GM12878 (cell line): ENCODE measurements around the gene HK1. TPM values are rescaled to one million over a fixed set of nuclear protein-coding genes. Genes with fewer than 3 reads are reported as not detected.
A peak's percentile ranks its signal among the peaks of the same experiment; 100 is the strongest.
"Not testable (repeated sequence)": the region's sequence is repeated elsewhere in the genome, so short reads cannot be mapped to it uniquely, and the experiment has no call there.

Source experiments
- ATAC-seq: fragments of 200-7000 bp; cut with Tn5 transposase; 3 replicates; pipeline ENCODE4 v1.9.1; 2020; ENCODE audit warnings: mild to moderate bottlenecking, moderate library complexity
- BruUV-seq: library from RNA; stranded (reverse); fragments of 400-500 nt; replicated peaks from 2 replicates; lab custom pipeline; 2021; lab: Mats Ljungman, UMichigan
- CTCF ChIA-PET: fragments of 300-600 bp; sonication (Branson Sonifier 250); formaldehyde crosslinking; extraction: SDS; loops from one replicate; lab custom pipeline; 2021; ENCODE audit warnings: inconsistent platforms; lab: Yijun Ruan, JAX
- POLR2A ChIA-PET: fragments of 350-600 bp; formaldehyde crosslinking; extraction: SDS; loops from one replicate; lab custom pipeline; 2021; ENCODE audit warnings: inconsistent platforms; lab: Charles Lee
- RAD21 ChIA-PET: fragments of 300-600 bp; sonication (Branson Sonifier 250); formaldehyde crosslinking; loops from one replicate; lab custom pipeline; 2023; ENCODE audit warnings: antibody characterized with exemption; ENCODE audit not compliant: unreplicated experiment; lab: Charles Lee
- SMC1A ChIA-PET: fragments of 300-600 bp; sonication (Branson Sonifier 250); formaldehyde crosslinking; loops from one replicate; lab custom pipeline; 2023; ENCODE audit not compliant: unreplicated experiment, uncharacterized antibody; lab: Charles Lee
- DNase-seq: peaks from one replicate; pipeline ENCODE4 v3.0.0-alpha.2; 2011; ENCODE audit warnings: low read depth, low spot score
- FAIRE-seq: peaks from 3 replicates; lab custom pipeline; 2011; peaks lifted over from hg19 to GRCh38; lab: Jason Lieb, UNC
- H2AFZ ChIP-seq: 2 replicates; pipeline ENCODE4 v1.6.0; 2011; ENCODE audit warnings: low read depth, low read length, control low read depth; ENCODE audit not compliant: control insufficient read depth
- H3K27ac ChIP-seq: 2 replicates; pipeline ENCODE4 v1.5.1; 2011; ENCODE audit warnings: control low read depth; ENCODE audit not compliant: control insufficient read depth, insufficient read depth
- H3K27me3 ChIP-seq, 2 experiments: replicated peaks in 1 of 2; 2 replicates each; pipeline versions ENCODE4 v1.6.0 to v1.6.1; 2011; ENCODE audit warnings: low read length in 1 of 2; ENCODE audit not compliant: control insufficient read depth in 2 of 2, insufficient read depth in 2 of 2
- H3K36me3 ChIP-seq, 2 experiments: 2 replicates each; pipeline ENCODE4 v1.5.1; 2011; ENCODE audit warnings: low read length in 1 of 2; ENCODE audit not compliant: control insufficient read depth in 2 of 2, insufficient read depth in 2 of 2
- H3K4me1 ChIP-seq: 2 replicates; pipeline ENCODE4 v1.6.1; 2011; ENCODE audit warnings: mild to moderate bottlenecking, low read length, moderate library complexity, mixed read lengths; ENCODE audit not compliant: control insufficient read depth, insufficient read depth
- H3K4me2 ChIP-seq: 2 replicates; pipeline ENCODE4 v1.6.0; 2011; ENCODE audit warnings: control low read depth; ENCODE audit not compliant: control insufficient read depth, insufficient read depth
- H3K4me3 ChIP-seq: fragments of 200-600 bp; sonication (generic); 2 replicates; pipeline ENCODE4 v1.5.1; 2016
- H3K79me2 ChIP-seq: 2 replicates; pipeline ENCODE4 v1.6.0; 2011; ENCODE audit warnings: low read length; ENCODE audit not compliant: control insufficient read depth, insufficient read depth
- H3K9ac ChIP-seq: 2 replicates; pipeline ENCODE4 v1.8.0; 2011; ENCODE audit warnings: low read length, control low read depth, mixed read lengths; ENCODE audit not compliant: control insufficient read depth, insufficient read depth
- H3K9me3 ChIP-seq: replicated peaks from 3 replicates; pipeline ENCODE4 v1.5.1; 2011; ENCODE audit warnings: mild to moderate bottlenecking, low read length; ENCODE audit not compliant: control insufficient read depth, insufficient read depth
- H4K20me1 ChIP-seq: 2 replicates; pipeline ENCODE4 v1.6.0; 2011; ENCODE audit not compliant: control insufficient read depth, insufficient read depth
- WGBS: methylation state at CpG from one replicate; pipeline ENCODE4 v1.1.6; 2016; ENCODE audit warnings: low lambda C conversion rate; ENCODE audit not compliant: insufficient replicate concordance, insufficient coverage; ENCODE audit errors: missing lambda C conversion rate; 5-methylcytosine and 5-hydroxymethylcytosine counted together
- in situ Hi-C: fragments of 300-500 bp; cut with MboI; formaldehyde crosslinking; loops from 9 replicates; pipeline ENCODE4 v1.14.3; 2018; ENCODE audit warnings: mixed read lengths
- intact Hi-C: fragments of 100-400 bp; cut with micrococcal nuclease; formaldehyde crosslinking; loops from one replicate; pipeline ENCODE4 v1.14.2; 2022; ENCODE audit not compliant: unreplicated experiment
- polyA plus RNA-seq, 11 experiments: library from polyadenylated mRNA; depleted of rRNA in 4 of 11; unstranded in 6 of 11; stranded (reverse) in 5 of 11; fragments of >200 nt; fragmentation: Nextera tagmentation in 4 of 11; fragmentation: Illumina TruSeq in 1 of 11; extraction: Ambion mirVana in 4 of 11; extraction: Trizol in 1 of 11; gene quantifications; 1 replicate in 1 of 11; 2 replicates in 10 of 11; pipeline versions ENCODE4 v1.2.1 to v1.2.3, GENCODE V29; 2011 to 2016; ENCODE audit warnings: inconsistent platforms in 2 of 11, missing spikeins in 2 of 11, low read depth in 1 of 11
- total RNA-seq, 4 experiments: library from RNA; depleted of rRNA in 3 of 4; stranded (reverse); fragments of >200 nt in 3 of 4; fragmentation: Illumina TruSeq in 1 of 4; extraction: Trizol in 1 of 4; gene quantifications; 2 replicates each; pipeline versions ENCODE4 v1.2.1 to v1.2.3, GENCODE V29; 2013 to 2021
- TF ChIP-seq, protein P1 (sequence below): fragments of 450-650 bp; IDR thresholded peaks from 2 replicates; pipeline ENCODE4 v1.6.1; 2017; ENCODE audit warnings: low read depth, mild to moderate bottlenecking, moderate library complexity
- TF ChIP-seq, protein P2 (sequence below): IDR thresholded peaks from 2 replicates; pipeline ENCODE4 v1.6.1; 2012; ENCODE audit warnings: low read depth, low read length, improper control_type of control experiment

Gene HK1
- total and polyA plus RNA-seq, 10 of the 15 experiments (the other 5 are each of a cell fraction or from before 2014, with no cell fraction given), result 3.4 to 77.3 (median 46.6) TPM

DNA sequence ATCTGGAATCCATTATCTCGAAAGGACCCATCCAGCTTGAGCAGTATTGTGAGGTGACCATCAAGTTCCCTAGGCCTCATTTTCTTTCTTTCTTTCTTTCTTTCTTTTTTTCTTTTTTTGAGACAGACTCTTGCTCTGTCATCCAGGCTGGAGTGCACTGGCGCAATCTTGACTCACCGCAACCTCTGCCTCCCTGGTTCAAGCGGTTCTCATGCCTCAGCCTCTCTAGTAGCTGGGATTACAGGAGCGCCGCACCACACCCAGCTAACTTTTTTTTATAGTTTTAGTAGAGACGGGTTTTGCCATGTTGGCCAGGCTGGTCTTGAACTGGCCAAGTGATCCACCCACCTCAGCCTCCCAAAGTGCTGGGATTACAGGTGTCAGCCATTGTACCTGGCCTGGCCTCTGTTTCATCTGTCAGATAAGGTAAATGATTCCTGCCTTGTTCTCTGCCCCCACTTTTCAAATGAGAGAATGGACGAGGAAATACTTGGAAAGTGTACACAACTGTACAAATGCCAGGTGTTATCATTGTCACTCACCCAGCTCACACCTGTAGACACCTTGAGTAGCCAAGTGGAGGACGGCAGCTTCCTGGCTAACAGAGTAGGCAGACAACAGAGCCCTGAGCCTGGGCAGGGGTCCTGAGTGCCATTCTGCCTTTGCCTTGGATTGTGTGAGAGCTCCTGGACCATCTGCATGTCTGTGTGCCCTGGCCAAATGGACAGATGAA lies 54.1 kb downstream of the HK1 start (continued):
- TF ChIP-seq, protein P1, sequence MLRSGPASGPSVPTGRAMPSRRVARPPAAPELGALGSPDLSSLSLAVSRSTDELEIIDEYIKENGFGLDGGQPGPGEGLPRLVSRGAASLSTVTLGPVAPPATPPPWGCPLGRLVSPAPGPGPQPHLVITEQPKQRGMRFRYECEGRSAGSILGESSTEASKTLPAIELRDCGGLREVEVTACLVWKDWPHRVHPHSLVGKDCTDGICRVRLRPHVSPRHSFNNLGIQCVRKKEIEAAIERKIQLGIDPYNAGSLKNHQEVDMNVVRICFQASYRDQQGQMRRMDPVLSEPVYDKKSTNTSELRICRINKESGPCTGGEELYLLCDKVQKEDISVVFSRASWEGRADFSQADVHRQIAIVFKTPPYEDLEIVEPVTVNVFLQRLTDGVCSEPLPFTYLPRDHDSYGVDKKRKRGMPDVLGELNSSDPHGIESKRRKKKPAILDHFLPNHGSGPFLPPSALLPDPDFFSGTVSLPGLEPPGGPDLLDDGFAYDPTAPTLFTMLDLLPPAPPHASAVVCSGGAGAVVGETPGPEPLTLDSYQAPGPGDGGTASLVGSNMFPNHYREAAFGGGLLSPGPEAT, result no peak

DNA sequence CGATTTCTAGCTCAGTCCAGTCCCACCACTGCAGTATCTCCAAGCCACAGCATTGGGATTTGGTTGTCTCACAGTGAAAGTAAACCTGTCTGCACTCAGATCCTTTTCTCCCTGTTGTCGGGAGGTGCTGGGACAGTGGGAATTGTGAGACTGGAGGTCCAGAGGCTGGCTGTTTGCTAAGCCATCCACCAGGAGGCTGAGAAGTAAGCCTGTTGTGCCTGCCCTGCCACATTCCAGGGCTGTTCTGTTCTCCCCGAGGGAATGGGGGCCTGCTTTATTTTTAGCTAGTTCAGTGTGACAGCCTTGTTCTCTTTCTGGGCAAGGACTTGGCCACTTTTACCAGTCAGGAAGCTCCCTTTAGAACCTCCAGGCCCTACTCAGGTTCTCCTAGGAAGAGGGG lies 54.9 kb downstream of the HK1 start:
- no peak overlapping the region for H3K9ac ChIP-seq
- 73% methylated on average over 3 of the region's 3 CpGs for WGBS
- ChIA-PET RAD21 (interaction anchor here (0.7 kb wide), 1 partner anchor 205 kb away, joined by 4 read pairs; no protein-coding TSS in a partner anchor), POLR2A (no interaction called here), SMC1A (no interaction called here), CTCF (interaction anchor here (0.9 to 1.4 kb wide), 2 partner anchors 10 to 59 kb away, joined by 4 read pairs; no protein-coding TSS in a partner anchor)
- H3K27ac ChIP-seq, result no peak overlapping the region
- DNase-seq (no peak), FAIRE-seq (no peak), ATAC-seq (no peak)
- intact Hi-C loops (no loop called here), in situ Hi-C loops (no loop called here)
- H2AFZ ChIP-seq, result no peak overlapping the region
- no peaks in the 10 kb centered on the region; the same call in 1 of the 2 replicates for H4K20me1 ChIP-seq
- H3K4me1 ChIP-seq, result peaks cover 18% of the 10 kb centered on the region
- TF ChIP-seq, protein P2, sequence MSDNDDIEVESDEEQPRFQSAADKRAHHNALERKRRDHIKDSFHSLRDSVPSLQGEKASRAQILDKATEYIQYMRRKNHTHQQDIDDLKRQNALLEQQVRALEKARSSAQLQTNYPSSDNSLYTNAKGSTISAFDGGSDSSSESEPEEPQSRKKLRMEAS, result no peak
- H3K36me3 ChIP-seq, result peaks cover 3 to 5% of the 10 kb centered on the region in 2 experiments
- no peaks in the 10 kb centered on the region for H3K9me3 ChIP-seq
- no peak overlapping the region for H3K4me3 ChIP-seq
- H3K4me2 ChIP-seq, result no peak overlapping the region
- BruUV-seq, result no TSS peak
- H3K27me3 ChIP-seq, result no peaks in the 10 kb centered on the region
- H3K79me2 ChIP-seq, result peaks cover 66% of the 10 kb centered on the region

DNA sequence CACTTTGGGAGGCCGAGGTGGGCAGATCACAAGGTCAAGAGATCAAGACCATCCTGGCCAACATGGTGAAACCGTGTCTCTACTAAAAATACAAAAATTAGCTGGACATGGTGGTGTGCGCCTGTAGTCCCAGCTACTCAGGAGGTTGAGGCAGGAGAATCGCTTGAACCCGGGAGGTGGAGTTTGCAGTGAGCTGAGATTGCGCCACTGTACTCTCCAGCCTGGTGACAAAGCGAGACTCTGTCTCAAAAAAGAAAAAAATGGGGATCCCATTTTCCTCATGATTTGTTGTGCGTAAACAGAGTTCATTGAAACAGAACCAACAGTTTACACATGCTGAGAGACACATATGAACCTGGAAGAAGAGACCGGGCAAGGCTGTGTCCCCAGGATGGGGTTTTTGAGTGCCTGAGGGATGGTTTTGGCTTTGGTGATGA lies 55.6 kb downstream of the HK1 start:
- POLR2A ChIA-PET, in situ Hi-C loops: not testable (repeated sequence)

More for the DNA sequence above, 55.6 kb downstream of the HK1 start:
- peak overlapping the region; percentile 37; the same call in 1 of the 2 replicates for H3K27ac ChIP-seq
- H3K4me2 ChIP-seq, H3K9me3 ChIP-seq, H3K36me3 ChIP-seq, H3K4me3 ChIP-seq, H4K20me1 ChIP-seq, DNase-seq, H3K27me3 ChIP-seq, ATAC-seq, BruUV-seq, H3K9ac ChIP-seq, FAIRE-seq, RAD21 ChIA-PET, intact Hi-C loops, H2AFZ ChIP-seq: not testable (repeated sequence)
- ChIA-PET CTCF (interaction anchor here (0.9 kb wide), 1 partner anchor 59 kb away, joined by 4 read pairs; no protein-coding TSS in a partner anchor), SMC1A (interaction anchor here (2.3 kb wide), 1 partner anchor 10 kb away, joined by 8 read pairs; no protein-coding TSS in a partner anchor)
- H3K79me2 ChIP-seq, result peaks cover 65% of the 10 kb centered on the region
- H3K4me1 ChIP-seq, result peaks cover 15% of the 10 kb centered on the region
- 80% methylated on average over 9 of the region's 9 CpGs for WGBS
